Measurements from ENCODE around the gene ADAMTS4.

ADAMTS4 gene

DNA sequence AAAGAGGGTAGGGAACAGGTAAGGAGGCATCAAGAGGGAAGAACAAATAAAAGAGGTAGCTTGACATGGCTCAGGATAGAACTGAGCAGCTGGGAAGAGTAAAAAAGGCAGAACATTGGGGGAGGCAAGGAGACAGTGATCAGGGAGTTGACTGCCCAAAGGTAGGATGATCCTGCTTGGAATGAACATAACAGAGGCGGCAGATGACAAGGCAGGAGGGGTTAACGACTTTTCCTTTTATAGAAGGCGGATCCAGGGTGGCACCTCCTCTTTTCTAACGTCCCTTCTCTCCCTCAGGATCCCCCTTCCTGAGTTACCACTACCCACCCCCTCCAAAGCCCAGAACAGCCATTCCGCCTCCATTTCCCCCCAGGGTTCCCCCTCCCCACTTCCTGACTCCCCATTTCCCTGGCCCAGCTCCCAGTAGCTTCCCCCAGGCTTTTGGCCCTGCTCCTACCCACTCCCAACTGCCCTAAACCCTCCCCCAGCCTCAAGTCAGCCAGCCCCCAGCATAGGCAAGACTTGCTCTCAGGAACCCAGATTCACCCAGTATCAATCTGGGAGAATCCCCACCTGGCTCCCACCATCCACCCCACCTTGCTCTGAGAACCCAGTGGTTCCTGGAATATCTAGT is 769 bp upstream of the ADAMTS4 start:
- TF ChIP-seq, protein P1, sequence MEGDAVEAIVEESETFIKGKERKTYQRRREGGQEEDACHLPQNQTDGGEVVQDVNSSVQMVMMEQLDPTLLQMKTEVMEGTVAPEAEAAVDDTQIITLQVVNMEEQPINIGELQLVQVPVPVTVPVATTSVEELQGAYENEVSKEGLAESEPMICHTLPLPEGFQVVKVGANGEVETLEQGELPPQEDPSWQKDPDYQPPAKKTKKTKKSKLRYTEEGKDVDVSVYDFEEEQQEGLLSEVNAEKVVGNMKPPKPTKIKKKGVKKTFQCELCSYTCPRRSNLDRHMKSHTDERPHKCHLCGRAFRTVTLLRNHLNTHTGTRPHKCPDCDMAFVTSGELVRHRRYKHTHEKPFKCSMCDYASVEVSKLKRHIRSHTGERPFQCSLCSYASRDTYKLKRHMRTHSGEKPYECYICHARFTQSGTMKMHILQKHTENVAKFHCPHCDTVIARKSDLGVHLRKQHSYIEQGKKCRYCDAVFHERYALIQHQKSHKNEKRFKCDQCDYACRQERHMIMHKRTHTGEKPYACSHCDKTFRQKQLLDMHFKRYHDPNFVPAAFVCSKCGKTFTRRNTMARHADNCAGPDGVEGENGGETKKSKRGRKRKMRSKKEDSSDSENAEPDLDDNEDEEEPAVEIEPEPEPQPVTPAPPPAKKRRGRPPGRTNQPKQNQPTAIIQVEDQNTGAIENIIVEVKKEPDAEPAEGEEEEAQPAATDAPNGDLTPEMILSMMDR (IDR thresholded peaks at IDR 0.05) = no peak
- no peak for TF ChIP-seq ZFX (IDR thresholded peaks at IDR 0.05; ENCODE audit: borderline replicate concordance)
- no peak overlapping the region for H3K27ac ChIP-seq

DNA sequence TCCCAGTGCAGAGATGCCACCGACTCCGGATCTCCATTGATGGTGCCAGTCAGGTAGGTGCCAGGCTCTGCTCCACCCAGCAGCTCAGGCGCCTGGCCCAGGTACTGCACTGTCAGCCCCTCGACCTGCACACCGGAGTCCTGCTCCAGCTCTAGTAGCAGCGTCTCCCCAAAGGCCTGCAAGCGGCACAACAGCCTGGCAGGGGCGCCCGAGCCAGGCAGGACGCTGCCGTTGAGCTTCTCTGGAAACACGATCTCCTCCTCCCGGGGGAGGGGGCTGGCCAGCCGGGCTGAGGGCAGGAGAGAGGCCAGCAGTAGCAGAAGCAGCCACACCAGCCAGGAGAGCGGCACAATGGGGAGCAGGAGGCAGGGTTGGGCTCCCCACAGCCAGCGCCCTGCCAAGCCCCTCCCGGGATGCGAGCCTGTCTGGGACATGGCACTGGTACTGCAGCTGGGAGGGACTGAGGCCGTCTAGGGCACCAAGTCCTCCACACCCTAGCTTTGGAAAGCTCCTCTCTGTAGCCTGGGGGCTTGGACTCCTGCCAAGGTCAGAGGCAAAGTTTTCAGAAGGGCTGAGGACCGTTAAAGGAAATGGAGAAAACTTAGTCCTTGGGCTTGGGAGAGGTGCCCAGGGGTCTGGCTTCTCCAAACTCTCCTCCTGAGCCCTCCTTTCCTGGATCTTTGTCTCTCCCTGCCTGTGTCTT is 509 bp downstream of the ADAMTS4 start:
- no peak for TF ChIP-seq ZFX (IDR thresholded peaks at IDR 0.05; ENCODE audit: borderline replicate concordance)
- TF ChIP-seq, protein P1 (IDR thresholded peaks at IDR 0.05) = peak; percentile 21

DNA sequence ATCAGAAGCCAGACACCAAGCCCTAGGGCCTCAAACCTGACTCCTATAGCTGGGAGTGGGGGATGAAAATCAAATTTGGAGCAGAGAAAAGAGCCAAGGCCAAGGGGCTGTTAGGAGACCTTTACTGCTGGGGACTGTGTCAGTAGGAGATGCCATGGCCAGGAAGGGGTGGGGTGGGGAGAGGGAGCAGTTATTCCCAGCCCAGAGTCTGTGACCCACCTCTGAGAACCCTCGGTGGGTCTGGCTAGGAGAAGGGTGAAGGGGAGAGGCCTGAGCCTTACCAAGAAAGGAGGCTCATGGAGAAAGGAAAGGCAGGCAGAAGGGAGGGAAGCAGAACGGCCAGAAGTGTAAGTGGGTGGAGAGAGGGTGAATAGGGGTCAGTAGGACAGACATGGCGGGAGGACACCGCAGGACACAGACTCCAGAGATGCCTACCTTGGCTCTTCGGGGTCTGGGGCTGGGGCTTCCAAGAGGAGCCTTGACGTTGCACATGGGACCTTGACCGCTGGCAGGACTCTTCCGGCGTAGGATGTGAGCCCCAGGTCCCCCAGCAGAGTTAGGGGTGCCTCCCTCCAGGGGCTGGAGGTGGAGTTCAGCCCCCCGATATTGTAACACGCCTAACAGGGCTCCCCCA is 1.2 kb downstream of the ADAMTS4 start:
- no peak overlapping the region for H3K27ac ChIP-seq
- no peak for TF ChIP-seq ZFX (IDR thresholded peaks at IDR 0.05; ENCODE audit: borderline replicate concordance)
- TF ChIP-seq, protein P1 (IDR thresholded peaks at IDR 0.05) = no peak

More for the DNA sequence above, 509 bp downstream of the ADAMTS4 start:
- no peak overlapping the region for H3K27ac ChIP-seq

DNA sequence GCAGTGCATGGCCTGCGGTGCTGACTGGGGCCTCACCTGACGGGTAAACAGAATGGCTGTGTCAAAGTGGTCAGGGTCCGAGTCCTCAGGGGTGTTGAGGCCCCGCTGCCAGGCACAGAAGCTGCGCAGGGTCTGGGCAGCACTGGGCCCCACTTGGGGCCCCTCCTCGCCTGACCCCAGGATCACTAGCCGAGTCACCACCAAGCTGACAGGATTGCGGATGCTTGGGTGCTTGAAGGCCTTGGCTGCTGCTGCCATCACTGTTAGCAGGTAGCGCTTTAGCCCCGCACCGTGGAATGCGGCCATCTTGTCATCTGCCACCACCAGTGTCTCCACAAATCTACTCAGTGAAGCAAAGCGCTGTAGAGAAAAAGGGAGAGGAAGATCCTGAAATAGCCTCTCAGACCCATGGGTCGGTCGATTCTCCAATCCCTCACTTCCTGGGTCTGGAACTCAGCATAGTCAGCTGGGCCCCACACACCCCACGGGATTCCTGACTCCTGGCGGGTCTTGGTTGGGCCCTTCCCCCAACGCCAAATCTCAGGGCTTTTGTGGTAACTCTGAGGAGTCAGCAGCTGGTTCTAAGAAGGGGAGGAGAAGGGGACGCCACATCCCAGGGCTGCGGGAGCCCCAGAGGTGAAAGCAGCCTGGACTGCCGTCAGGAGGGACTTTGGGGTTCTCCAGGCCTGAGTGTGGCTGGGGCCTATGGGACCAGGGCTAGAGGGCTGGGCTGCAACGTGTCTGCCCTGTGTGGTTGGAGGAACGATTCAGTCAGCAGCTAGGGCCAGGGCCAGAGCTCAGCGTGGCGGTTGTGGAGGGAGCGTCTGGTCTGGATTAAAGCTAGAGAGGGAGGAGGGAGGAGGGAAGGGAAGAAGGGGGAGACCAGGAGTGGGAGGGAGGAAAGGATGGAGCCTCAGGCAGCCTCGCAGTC is 2.1 kb downstream of the ADAMTS4 start:
- H3K27ac ChIP-seq = no peak overlapping the region
- TF ChIP-seq ZFX (IDR thresholded peaks at IDR 0.05; ENCODE audit: borderline replicate concordance) = no peak
- TF ChIP-seq, protein P1 (IDR thresholded peaks at IDR 0.05) = no peak

- TF ChIP-seq ZFX (IDR thresholded peaks at IDR 0.05; ENCODE audit: borderline replicate concordance) = no peak
- TF ChIP-seq, protein P1 (IDR thresholded peaks at IDR 0.05) = no peak
Measured at GRCh38 chr1:161196111-161196510, 2.7 kb downstream of the ADAMTS4 start.

GRCh38 chr1:161195171-161195570 is 3.7 kb downstream of the ADAMTS4 start:
- TF ChIP-seq, protein P1 (IDR thresholded peaks at IDR 0.05) = no peak
- no peak for TF ChIP-seq ZFX (IDR thresholded peaks at IDR 0.05; ENCODE audit: borderline replicate concordance)
- no peak overlapping the region for H3K27ac ChIP-seq

More at GRCh38 chr1:161196111-161196510, 2.7 kb downstream of the ADAMTS4 start:
- no peak overlapping the region for H3K27ac ChIP-seq

Data from 22Rv1 (cell line).